ENCODE measurements around the gene PRKN. TPM values are rescaled to one million over a fixed set of nuclear protein-coding genes. Genes with fewer than 3 reads are reported as not detected.

Gene PRKN
- total and polyA plus RNA-seq, 9 of the 15 experiments (the other 6 are each of a cell fraction or from before 2014, with no cell fraction given), result 0.03 to 0.96 (median 0.15) TPM; not detected in 2

DNA sequence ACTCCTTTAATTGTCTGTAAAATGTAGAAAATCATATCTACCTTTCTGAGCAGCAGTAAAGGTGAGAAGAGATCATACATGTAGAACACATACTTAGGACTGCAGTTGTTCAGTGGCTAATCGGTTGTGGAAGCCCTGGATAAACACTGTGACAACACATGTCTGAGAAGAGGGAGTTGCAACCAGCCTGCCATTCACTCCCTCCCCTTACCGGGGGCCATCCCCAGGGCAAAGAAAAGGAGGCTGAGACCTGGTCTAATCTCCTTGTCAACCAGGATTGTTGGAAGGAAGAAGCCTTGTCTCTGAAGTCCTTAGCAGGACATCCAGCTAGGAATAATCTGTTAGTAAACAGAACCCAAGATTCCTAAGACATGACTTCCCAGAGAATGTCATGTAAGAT is 991.2 kb downstream of the PRKN start:
- TF ChIP-seq NFE2L1 (tag; IDR thresholded peaks at IDR 0.05; ENCODE audit: borderline replicate concordance, low read depth), result no peak
- TF ChIP-seq, protein P1, sequence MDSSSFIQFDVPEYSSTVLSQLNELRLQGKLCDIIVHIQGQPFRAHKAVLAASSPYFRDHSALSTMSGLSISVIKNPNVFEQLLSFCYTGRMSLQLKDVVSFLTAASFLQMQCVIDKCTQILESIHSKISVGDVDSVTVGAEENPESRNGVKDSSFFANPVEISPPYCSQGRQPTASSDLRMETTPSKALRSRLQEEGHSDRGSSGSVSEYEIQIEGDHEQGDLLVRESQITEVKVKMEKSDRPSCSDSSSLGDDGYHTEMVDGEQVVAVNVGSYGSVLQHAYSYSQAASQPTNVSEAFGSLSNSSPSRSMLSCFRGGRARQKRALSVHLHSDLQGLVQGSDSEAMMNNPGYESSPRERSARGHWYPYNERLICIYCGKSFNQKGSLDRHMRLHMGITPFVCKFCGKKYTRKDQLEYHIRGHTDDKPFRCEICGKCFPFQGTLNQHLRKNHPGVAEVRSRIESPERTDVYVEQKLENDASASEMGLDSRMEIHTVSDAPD (CRISPR knock-in tag; IDR thresholded peaks at IDR 0.05), result no peak
- TF ChIP-seq TCFL5 (CRISPR knock-in tag; conservative IDR thresholded peaks at IDR 0.05), result no peak
- no peak for TF ChIP-seq TBL1XR1 (IDR thresholded peaks at IDR 0.05; ENCODE audit: low read length in 2 of 2)
- TF ChIP-seq, protein P2, sequence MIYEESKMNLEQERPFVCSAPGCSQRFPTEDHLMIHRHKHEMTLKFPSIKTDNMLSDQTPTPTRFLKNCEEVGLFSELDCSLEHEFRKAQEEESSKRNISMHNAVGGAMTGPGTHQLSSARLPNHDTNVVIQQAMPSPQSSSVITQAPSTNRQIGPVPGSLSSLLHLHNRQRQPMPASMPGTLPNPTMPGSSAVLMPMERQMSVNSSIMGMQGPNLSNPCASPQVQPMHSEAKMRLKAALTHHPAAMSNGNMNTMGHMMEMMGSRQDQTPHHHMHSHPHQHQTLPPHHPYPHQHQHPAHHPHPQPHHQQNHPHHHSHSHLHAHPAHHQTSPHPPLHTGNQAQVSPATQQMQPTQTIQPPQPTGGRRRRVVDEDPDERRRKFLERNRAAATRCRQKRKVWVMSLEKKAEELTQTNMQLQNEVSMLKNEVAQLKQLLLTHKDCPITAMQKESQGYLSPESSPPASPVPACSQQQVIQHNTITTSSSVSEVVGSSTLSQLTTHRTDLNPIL (CRISPR knock-in tag; IDR thresholded peaks at IDR 0.05), result no peak
- no peak for TF ChIP-seq ZNF12 (CRISPR knock-in tag; IDR thresholded peaks at IDR 0.05)
- no peak for TF ChIP-seq MAFG (tag; conservative IDR thresholded peaks at IDR 0.05)
- TF ChIP-seq CREM (IDR thresholded peaks at IDR 0.05; ENCODE audit: low read depth), result no peak
- no peak for TF ChIP-seq NCOA2 (IDR thresholded peaks at IDR 0.05; ENCODE audit: partially characterized antibody in 2 of 2)
- TF ChIP-seq, protein P3, sequence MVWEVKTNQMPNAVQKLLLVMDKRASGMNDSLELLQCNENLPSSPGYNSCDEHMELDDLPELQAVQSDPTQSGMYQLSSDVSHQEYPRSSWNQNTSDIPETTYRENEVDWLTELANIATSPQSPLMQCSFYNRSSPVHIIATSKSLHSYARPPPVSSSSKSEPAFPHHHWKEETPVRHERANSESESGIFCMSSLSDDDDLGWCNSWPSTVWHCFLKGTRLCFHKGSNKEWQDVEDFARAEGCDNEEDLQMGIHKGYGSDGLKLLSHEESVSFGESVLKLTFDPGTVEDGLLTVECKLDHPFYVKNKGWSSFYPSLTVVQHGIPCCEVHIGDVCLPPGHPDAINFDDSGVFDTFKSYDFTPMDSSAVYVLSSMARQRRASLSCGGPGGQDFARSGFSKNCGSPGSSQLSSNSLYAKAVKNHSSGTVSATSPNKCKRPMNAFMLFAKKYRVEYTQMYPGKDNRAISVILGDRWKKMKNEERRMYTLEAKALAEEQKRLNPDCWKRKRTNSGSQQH (CRISPR knock-in tag; IDR thresholded peaks at IDR 0.05), result no peak
- TF ChIP-seq HLTF (IDR thresholded peaks at IDR 0.05), result no peak
- TF ChIP-seq EGR1 (conservative IDR thresholded peaks at IDR 0.05), result no peak
- no peak for TF ChIP-seq NR1H2 (CRISPR knock-in tag; IDR thresholded peaks at IDR 0.05)
- no peak for TF ChIP-seq EP400 (IDR thresholded peaks at IDR 0.05)
- TF ChIP-seq, protein P4, sequence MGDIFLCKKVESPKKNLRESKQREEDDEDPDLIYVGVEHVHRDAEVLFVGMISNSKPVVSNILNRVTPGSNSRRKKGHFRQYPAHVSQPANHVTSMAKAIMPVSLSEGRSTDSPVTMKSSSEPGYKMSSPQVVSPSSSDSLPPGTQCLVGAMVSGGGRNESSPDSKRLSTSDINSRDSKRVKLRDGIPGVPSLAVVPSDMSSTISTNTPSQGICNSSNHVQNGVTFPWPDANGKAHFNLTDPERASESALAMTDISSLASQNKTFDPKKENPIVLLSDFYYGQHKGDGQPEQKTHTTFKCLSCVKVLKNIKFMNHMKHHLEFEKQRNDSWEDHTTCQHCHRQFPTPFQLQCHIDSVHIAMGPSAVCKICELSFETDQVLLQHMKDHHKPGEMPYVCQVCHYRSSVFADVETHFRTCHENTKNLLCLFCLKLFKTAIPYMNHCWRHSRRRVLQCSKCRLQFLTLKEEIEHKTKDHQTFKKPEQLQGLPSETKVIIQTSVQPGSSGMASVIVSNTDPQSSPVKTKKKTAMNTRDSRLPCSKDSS (IDR thresholded peaks at IDR 0.05; ENCODE audit: low read depth, partially characterized antibody), result no peak
- no peak for TF ChIP-seq NELFE (IDR thresholded peaks at IDR 0.05; ENCODE audit: insufficient read depth, insufficient read length)
- no peak for TF ChIP-seq NR2F6 (CRISPR knock-in tag; IDR thresholded peaks at IDR 0.05)
- no peak for TF ChIP-seq ZSCAN32 (CRISPR knock-in tag; IDR thresholded peaks at IDR 0.05)
- TF ChIP-seq HDAC8 (tag; IDR thresholded peaks at IDR 0.05), result no peak
- no peak for TF ChIP-seq SOX6 (IDR thresholded peaks at IDR 0.05)
- no peaks in the 10 kb centered on the region for H3K9me3 ChIP-seq (replicated peaks; ENCODE audit: control insufficient read depth, insufficient read depth, low read depth, low read length)
- POLR2A ChIA-PET, result no interaction called here
- H3K79me2 ChIP-seq (ENCODE audit: control insufficient read depth, insufficient read depth, low read length), result no peaks in the 10 kb centered on the region
- no peak overlapping the region for H3K4me2 ChIP-seq (ENCODE audit: insufficient read depth, low read length)
- intact Hi-C loops (cut with micrococcal nuclease), result no loop called here
- no peak overlapping the region for H3K27ac ChIP-seq (ENCODE audit: extremely low read depth, low read depth, low read length)
- WGBS (ENCODE audit: insufficient coverage, low coverage, missing lambda C conversion rate), result 0% methylated on average over 2 of the region's 2 CpGs
- H4K20me1 ChIP-seq (replicated peaks; ENCODE audit: control insufficient read depth, insufficient read depth, low read length), result no peaks in the 10 kb centered on the region
- no peak overlapping the region for H3K4me3 ChIP-seq
- H3K4me1 ChIP-seq (replicated peaks in 1 of 2; ENCODE audit: control insufficient read depth in 2 of 2, insufficient read depth in 2 of 2, low read length in 2 of 2), result no peaks in the 10 kb centered on the region
- FAIRE-seq (no peak), ATAC-seq (no peak), DNase-seq (ENCODE audit: extremely low read depth in 1 of 4, low spot score in 3 of 4) (no peak)
- in situ Hi-C loops (cut with MboI), result no loop called here
- H2AFZ ChIP-seq (ENCODE audit: low read depth, low read length), result no peak overlapping the region
- no peaks in the 10 kb centered on the region for H3K9me1 ChIP-seq (ENCODE audit: control insufficient read depth, insufficient read depth, low read length)
- peaks cover 0 to 6% of the 10 kb centered on the region in 2 experiments; a peak in 2 of 5 replicates for H3K27me3 ChIP-seq (ENCODE audit: control insufficient read depth in 2 of 2, insufficient read depth in 2 of 2, low read length in 2 of 2)
- no peaks in the 10 kb centered on the region for H3K36me3 ChIP-seq (ENCODE audit: control insufficient read depth, insufficient read depth, low read length)
- no peak overlapping the region for H3K9ac ChIP-seq (ENCODE audit: insufficient read depth in 1 of 2, low read depth in 2 of 2, low read length in 2 of 2)
- BruUV-seq (replicated peaks), result no TSS peak
- CTCF ChIA-PET (ENCODE audit: low intra/inter-chr PET ratio), result no interaction called here
